ENCODE results near the gene MAK. TPM values are rescaled to one million over a fixed set of nuclear protein-coding genes. Genes with fewer than 3 reads are reported as not detected.
"Not testable (repeated sequence)": the region's sequence is repeated elsewhere in the genome, so short reads cannot be mapped to it uniquely, and the experiment has no call there.

The MAK gene
- total RNA-seq, 2 experiments from 2014 or later = 0.47 to 0.73 TPM

DNA sequence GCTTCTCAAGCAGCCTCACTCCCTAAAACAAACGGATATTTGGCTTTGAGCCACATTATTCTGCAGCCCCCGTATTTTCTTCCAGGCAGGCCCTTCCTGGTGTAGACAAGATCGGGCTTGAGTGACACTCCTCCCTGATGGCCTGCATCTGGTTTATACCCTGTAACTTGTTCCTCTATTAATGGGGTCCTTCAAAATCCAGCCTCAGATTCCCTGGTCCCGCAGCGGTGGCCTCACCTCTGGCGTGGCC, 115.8 kb downstream of the MAK start:
- intact Hi-C loops (cut with DNase I, micrococcal nuclease) = loop anchor here in 1 of 2 experiments (1.0 kb wide), 1 partner anchor 25 kb away; the partner anchor contains the start of gene TMEM14B
- Histone ChIP-seq H3K9me3 (ENCODE audit: control insufficient read depth in 1 of 2, insufficient read depth in 1 of 2, low read length in 2 of 2) (no peaks in the 10 kb centered on the region), H3K4me1 (ENCODE audit: insufficient read depth, low read length) (peaks cover 40% of the 10 kb centered on the region), H3K27me3 (ENCODE audit: control insufficient read depth in 1 of 2, insufficient read depth in 2 of 2, low read length in 2 of 2) (no peaks in the 10 kb centered on the region), H3K4me3 (ENCODE audit: low read length) (peak overlapping the region; percentile 76), H3K36me3 (ENCODE audit: insufficient read depth, low read length) (no peaks in the 10 kb centered on the region), H3K27ac (ENCODE audit: low read depth in 1 of 2, low read length in 2 of 2) (peak overlapping the region; percentile 37 to 73)
- Mint-ChIP-seq H3K27me3 (no peaks in the 10 kb centered on the region), H3K9me3 (peaks cover 8% of the 10 kb centered on the region), H3K36me3 (ENCODE audit: low read depth) (peaks cover 34% of the 10 kb centered on the region), H3K4me1 (ENCODE audit: low read depth) (peaks cover 67% of the 10 kb centered on the region), H3K4me3 (peak overlapping the region; percentile 95), H3K27ac (peak overlapping the region; percentile 92)
- DNase-seq (peak in 1 of 14 experiments; percentile 20), ATAC-seq (ENCODE audit: poor library complexity) (no peak)
- TF ChIP-seq, protein P1, sequence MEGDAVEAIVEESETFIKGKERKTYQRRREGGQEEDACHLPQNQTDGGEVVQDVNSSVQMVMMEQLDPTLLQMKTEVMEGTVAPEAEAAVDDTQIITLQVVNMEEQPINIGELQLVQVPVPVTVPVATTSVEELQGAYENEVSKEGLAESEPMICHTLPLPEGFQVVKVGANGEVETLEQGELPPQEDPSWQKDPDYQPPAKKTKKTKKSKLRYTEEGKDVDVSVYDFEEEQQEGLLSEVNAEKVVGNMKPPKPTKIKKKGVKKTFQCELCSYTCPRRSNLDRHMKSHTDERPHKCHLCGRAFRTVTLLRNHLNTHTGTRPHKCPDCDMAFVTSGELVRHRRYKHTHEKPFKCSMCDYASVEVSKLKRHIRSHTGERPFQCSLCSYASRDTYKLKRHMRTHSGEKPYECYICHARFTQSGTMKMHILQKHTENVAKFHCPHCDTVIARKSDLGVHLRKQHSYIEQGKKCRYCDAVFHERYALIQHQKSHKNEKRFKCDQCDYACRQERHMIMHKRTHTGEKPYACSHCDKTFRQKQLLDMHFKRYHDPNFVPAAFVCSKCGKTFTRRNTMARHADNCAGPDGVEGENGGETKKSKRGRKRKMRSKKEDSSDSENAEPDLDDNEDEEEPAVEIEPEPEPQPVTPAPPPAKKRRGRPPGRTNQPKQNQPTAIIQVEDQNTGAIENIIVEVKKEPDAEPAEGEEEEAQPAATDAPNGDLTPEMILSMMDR (IDR thresholded peaks at IDR 0.05) = no peak
- ChIA-PET POLR2A (interaction anchor here (5.2 to 6.2 kb wide), 2 partner anchors 25 to 28 kb away, joined by 64 to 82 read pairs; partner anchors contain the start of genes C6orf52, PAK1IP1 and TMEM14B), CTCF (interaction anchor here (1.0 kb wide), 1 partner anchor 11 kb away, joined by 3 read pairs; no protein-coding TSS in a partner anchor)

DNA sequence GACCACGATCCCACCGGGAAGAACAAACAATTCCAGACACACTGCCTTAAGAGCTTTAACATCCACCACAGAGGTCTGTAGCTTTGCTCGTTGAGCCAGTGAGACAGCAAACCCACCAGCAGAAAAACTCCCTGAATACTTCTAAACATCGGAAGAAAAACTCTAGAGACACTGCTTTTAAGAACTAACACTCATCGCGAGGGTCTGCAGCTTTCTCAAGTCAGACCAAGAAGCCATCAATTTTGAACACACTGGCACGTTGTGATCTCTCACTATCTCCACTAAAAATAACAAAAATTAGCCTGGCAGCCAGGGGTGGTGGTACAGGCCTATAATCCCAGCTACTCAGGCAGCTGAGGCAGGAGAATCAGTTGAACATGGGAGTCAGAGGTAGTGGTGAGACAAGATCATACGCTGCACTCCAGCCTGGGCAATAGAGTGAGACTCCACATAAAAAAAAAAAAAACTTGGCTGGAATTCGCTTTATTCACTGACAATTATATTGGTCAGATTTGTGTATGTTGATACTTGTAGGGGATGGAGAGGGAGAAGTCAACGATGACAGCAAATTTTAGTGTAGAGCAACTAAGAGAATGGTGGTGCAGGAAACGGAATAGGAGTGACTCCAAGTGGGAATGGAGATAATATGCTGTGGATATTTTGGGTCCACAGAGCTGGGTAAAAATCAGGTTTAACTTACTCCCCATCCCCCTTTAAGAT, 116.3 kb downstream of the MAK start:
- DNase-seq = no peak
- H3K36me3 Mint-ChIP-seq (ENCODE audit: low read depth) = peaks cover 30% of the 10 kb centered on the region
- H3K27me3 Mint-ChIP-seq = no peaks in the 10 kb centered on the region
- H3K36me3 ChIP-seq (ENCODE audit: insufficient read depth, low read length) = no peaks in the 10 kb centered on the region
- H3K4me3 Mint-ChIP-seq = peak overlapping the region; percentile 95
- no peaks in the 10 kb centered on the region for H3K9me3 ChIP-seq (ENCODE audit: control insufficient read depth in 1 of 2, insufficient read depth in 1 of 2, low read length in 2 of 2)
- no peaks in the 10 kb centered on the region for H3K27me3 ChIP-seq (ENCODE audit: control insufficient read depth in 1 of 2, insufficient read depth in 2 of 2, low read length in 2 of 2)
- no peak for ATAC-seq (ENCODE audit: poor library complexity)
- peak overlapping the region; percentile 76 for H3K4me3 ChIP-seq (ENCODE audit: low read length)
- H3K27ac ChIP-seq (ENCODE audit: low read depth in 1 of 2, low read length in 2 of 2) = peak overlapping the region; percentile 37 to 73
- H3K27ac Mint-ChIP-seq = peak overlapping the region; percentile 92
- TF ChIP-seq, protein P1 (IDR thresholded peaks at IDR 0.05) = no peak
- peaks cover 40% of the 10 kb centered on the region for H3K4me1 ChIP-seq (ENCODE audit: insufficient read depth, low read length)
- H3K9me3 Mint-ChIP-seq = peaks cover 8% of the 10 kb centered on the region
- POLR2A ChIA-PET = interaction anchor here (1.0 to 6.2 kb wide), 3 partner anchors 11 to 28 kb away, joined by 4 to 82 read pairs (median 64); partner anchors contain the start of genes C6orf52, PAK1IP1 and TMEM14B
- H3K4me1 Mint-ChIP-seq (ENCODE audit: low read depth) = peaks cover 67% of the 10 kb centered on the region
- CTCF ChIA-PET = interaction anchor here (1.0 kb wide), 1 partner anchor 11 kb away, joined by 3 read pairs; no protein-coding TSS in a partner anchor
- intact Hi-C loops (cut with DNase I, micrococcal nuclease) = loop anchor here (1.0 to 2.0 kb wide), 2 partner anchors 25 to 27 kb away; partner anchors contain the start of genes C6orf52 (in 2 of the 2), PAK1IP1 (in 2 of the 2) and TMEM14B (in 1 of the 2)

DNA sequence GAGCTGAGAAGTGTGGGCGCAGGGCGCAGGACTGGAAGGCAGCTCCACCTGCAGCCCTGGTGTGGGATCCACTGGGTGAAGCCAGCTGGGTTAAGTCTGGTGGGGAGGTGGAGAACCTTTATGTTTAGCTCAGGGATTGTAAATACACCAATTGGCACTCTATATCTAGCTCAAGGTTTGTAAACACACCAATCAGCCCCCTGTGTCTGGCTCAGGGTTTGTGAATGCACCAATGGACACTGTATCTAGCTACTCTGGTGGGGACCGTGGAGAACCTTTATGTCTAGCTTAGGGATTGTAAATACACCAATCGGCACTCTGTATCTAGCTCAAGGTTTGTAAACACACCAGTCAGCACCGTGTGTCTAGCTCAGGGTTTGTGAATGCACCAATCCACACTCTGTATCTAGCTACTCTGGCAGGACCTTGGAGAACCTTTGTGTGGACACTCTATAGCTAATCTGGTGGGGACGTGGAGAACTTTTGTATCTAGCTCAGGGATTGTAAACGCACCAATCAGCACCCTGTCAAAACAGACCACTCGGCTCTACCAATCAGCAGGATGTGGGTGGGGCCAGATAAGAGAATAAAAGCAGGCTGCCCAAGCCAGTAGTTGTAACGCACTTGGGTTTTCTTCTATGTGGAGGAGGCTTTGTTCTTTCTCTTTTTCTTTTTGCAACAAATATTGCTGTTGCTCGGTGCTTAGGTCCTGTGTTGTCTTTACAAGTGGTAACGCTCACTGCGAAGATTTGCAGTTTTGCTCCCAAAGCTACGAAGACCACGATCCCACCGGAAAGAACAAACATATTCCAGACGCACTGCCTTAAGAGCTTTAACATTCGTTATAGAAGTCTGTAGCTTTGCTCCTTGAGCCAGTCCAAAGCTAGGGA, 117.1 kb downstream of the MAK start:
- peak overlapping the region; percentile 69 for H3K4me3 ChIP-seq (ENCODE audit: low read length)
- not testable (repeated sequence) for H3K36me3 ChIP-seq (ENCODE audit: insufficient read depth, low read length); H3K9me3 Mint-ChIP-seq; H3K27me3 ChIP-seq (ENCODE audit: control insufficient read depth in 1 of 2, insufficient read depth in 2 of 2, low read length in 2 of 2); H3K9me3 ChIP-seq (ENCODE audit: control insufficient read depth in 1 of 2, insufficient read depth in 1 of 2, low read length in 2 of 2); ATAC-seq (ENCODE audit: poor library complexity); H3K27me3 Mint-ChIP-seq
- H3K27ac ChIP-seq (ENCODE audit: low read depth in 1 of 2, low read length in 2 of 2) = peak overlapping the region; percentile 56 to 66
- peaks cover 40% of the 10 kb centered on the region for H3K4me1 ChIP-seq (ENCODE audit: insufficient read depth, low read length)
- peak overlapping the region; percentile 95 for H3K4me3 Mint-ChIP-seq
- peak overlapping the region; percentile 92 for H3K27ac Mint-ChIP-seq
- peak in 4 of 14 experiments; percentile 24 to 54 (median 32) for DNase-seq
- CTCF ChIA-PET = interaction anchor here (1.0 to 1.2 kb wide), 2 partner anchors 26 to 38 kb away, joined by 3 read pairs; partner anchors contain the start of genes C6orf52 and PAK1IP1
- peaks cover 23% of the 10 kb centered on the region for H3K36me3 Mint-ChIP-seq (ENCODE audit: low read depth)
- intact Hi-C loops (cut with DNase I, micrococcal nuclease) = loop anchor here (1.0 to 2.0 kb wide), 2 partner anchors 26 kb away; partner anchors contain the start of genes C6orf52 (in 2 of the 2), PAK1IP1 (in 2 of the 2) and TMEM14B (in 1 of the 2)
- H3K4me1 Mint-ChIP-seq (ENCODE audit: low read depth) = peaks cover 67% of the 10 kb centered on the region
- POLR2A ChIA-PET = interaction anchor here (0.6 to 6.2 kb wide), 7 partner anchors 12 to 193 kb away, joined by 3 to 82 read pairs (median 4); partner anchors contain the start of genes C6orf52, PAK1IP1 and TMEM14B
